IMR-90 (cell line): ENCODE results near the gene SMC1B.

ENCODE experiments used
- BHLHE40 ChIP-seq: fragments of 150-350 bp; IDR thresholded peaks from 2 replicates; pipeline ENCODE4 v1.6.1; 2016; ENCODE audit warnings: mild to moderate bottlenecking, low read depth, low read length
- CEBPB ChIP-seq: IDR thresholded peaks from 2 replicates; pipeline ENCODE4 v1.6.1; 2012; ENCODE audit warnings: low read depth, low read length, improper control_type of control experiment
- CHD1 ChIP-seq: IDR thresholded peaks from 2 replicates; pipeline ENCODE4 v1.6.1; 2012; ENCODE audit warnings: low read depth, low read length, improper control_type of control experiment
- CTCF ChIP-seq: conservative IDR thresholded peaks from 2 replicates; pipeline ENCODE4 v1.5.1; 2012; ENCODE audit warnings: mild to moderate bottlenecking, low read depth, low read length, improper control_type of control experiment
- ELK1 ChIP-seq: fragments of 150-350 bp; IDR thresholded peaks from 2 replicates; pipeline ENCODE4 v1.6.1; 2016; ENCODE audit warnings: low read depth, mild to moderate bottlenecking, low read length, moderate library complexity, borderline replicate concordance
- FOS ChIP-seq: fragments of 150-350 bp; IDR thresholded peaks from 2 replicates; pipeline ENCODE4 v1.6.1; 2016; ENCODE audit warnings: low read depth, low read length
- MAFK ChIP-seq: IDR thresholded peaks from 2 replicates; pipeline ENCODE4 v1.6.1; 2012; ENCODE audit warnings: low read depth, low read length, improper control_type of control experiment
- MXI1 ChIP-seq: IDR thresholded peaks from 2 replicates; pipeline ENCODE4 v1.6.1; 2012; ENCODE audit warnings: low read depth, mild to moderate bottlenecking, low read length, moderate library complexity, borderline replicate concordance
- NFE2L2 ChIP-seq: fragments of 150-350 bp; IDR thresholded peaks from 2 replicates; pipeline ENCODE4 v1.6.1; 2016; ENCODE audit warnings: low read depth, mild to moderate bottlenecking, low read length
- POLR2A ChIP-seq: IDR thresholded peaks from 2 replicates; pipeline ENCODE4 v1.6.1; 2012; ENCODE audit warnings: mild to moderate bottlenecking, low read depth, low read length
- RAD21 ChIP-seq: IDR thresholded peaks from 2 replicates; pipeline ENCODE4 v1.6.1; 2012; ENCODE audit warnings: low read length, improper control_type of control experiment
- RCOR1 ChIP-seq: IDR thresholded peaks from 2 replicates; pipeline ENCODE4 v1.6.1; 2012; ENCODE audit warnings: mild to moderate bottlenecking, low read length, improper control_type of control experiment; ENCODE audit not compliant: insufficient replicate concordance
- SMC3 ChIP-seq: fragments of 150-350 bp; IDR thresholded peaks from 2 replicates; pipeline ENCODE4 v1.6.1; 2016; ENCODE audit warnings: low read depth, mild to moderate bottlenecking, antibody characterized with exemption, low read length, moderate library complexity
- USF2 ChIP-seq: fragments of 150-350 bp; IDR thresholded peaks from 2 replicates; pipeline ENCODE4 v1.6.1; 2017; ENCODE audit warnings: mild to moderate bottlenecking, antibody characterized with exemption, low read length, low read depth

- TF ChIP-seq CTCF = no peak
- TF ChIP-seq BHLHE40 = no peak
- no peak for TF ChIP-seq MAFK
- TF ChIP-seq FOS = no peak
- TF ChIP-seq USF2 = no peak
- TF ChIP-seq POLR2A = no peak
- no peak for TF ChIP-seq RAD21
- no peak for TF ChIP-seq CEBPB
- no peak for TF ChIP-seq MXI1
- no peak for TF ChIP-seq RCOR1
- no peak for TF ChIP-seq NFE2L2
- TF ChIP-seq ELK1 = no peak
- TF ChIP-seq SMC3 = no peak
- TF ChIP-seq CHD1 = no peak
Observed at GRCh38 chr22:45335854-45336522, 77.4 kb downstream of the SMC1B start.
